ENCODE results near the gene ZNF778. TPM values are rescaled to one million over a fixed set of nuclear protein-coding genes. Genes with fewer than 3 reads are reported as not detected.

ZNF778 gene
- total RNA-seq, 4 donors from 2014 or later = 3.4 to 10.7 (median 6.5) TPM

DNA sequence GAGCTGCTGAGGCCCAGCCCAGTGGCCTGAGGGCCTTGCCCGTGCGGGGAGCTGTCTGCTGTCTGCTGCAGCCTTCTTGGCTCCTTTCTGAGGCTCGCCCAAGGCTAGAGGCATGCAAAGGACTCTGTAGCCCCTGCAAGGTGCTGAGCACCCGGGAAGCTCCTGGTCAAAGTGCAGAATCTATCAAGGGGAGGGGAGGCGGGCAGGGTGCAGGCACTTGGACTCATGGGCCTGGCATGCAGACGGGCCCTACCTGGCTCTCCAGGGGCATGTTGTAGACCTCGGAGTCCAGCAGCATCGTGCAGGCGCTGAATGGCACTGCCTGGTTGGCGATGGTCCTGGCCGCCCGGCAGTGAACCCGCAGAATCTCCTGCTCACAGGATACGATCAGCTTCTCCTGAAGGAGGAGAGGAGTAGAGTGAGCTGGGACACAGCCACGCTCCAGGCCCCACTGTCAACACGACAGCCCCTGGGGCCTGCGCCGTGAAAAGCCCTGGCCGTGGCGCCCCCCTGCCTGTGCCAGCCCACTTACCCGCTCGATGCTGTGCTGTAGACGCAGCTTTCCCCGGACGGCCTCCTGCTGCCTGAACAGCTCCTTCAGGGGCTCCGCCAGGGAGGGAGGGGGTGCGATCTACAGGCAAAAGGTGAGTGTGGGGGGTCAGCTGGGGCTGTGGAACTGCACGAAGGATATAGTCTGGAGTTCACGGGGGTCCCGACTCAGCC, 57.2 kb downstream of the ZNF778 start:
- WGBS, 2 donors = 95 to 97% methylated on average over 5 to 21 of the region's 30 CpGs
- Histone ChIP-seq H3K4me1 (no peaks in the 10 kb centered on the region), H3K27ac (no peak overlapping the region), H3K4me3 (no peak overlapping the region), H3K36me3 (peaks cover 49 to 98% (median 52%) of the 10 kb centered on the region in 3 donors), H3K9me3 (no peaks in the 10 kb centered on the region), H3K27me3 (no peaks in the 10 kb centered on the region)
- DNase-seq = no peak
- no peak for TF ChIP-seq POLR2A (IDR thresholded peaks at IDR 0.05)
- TF ChIP-seq, protein P1, sequence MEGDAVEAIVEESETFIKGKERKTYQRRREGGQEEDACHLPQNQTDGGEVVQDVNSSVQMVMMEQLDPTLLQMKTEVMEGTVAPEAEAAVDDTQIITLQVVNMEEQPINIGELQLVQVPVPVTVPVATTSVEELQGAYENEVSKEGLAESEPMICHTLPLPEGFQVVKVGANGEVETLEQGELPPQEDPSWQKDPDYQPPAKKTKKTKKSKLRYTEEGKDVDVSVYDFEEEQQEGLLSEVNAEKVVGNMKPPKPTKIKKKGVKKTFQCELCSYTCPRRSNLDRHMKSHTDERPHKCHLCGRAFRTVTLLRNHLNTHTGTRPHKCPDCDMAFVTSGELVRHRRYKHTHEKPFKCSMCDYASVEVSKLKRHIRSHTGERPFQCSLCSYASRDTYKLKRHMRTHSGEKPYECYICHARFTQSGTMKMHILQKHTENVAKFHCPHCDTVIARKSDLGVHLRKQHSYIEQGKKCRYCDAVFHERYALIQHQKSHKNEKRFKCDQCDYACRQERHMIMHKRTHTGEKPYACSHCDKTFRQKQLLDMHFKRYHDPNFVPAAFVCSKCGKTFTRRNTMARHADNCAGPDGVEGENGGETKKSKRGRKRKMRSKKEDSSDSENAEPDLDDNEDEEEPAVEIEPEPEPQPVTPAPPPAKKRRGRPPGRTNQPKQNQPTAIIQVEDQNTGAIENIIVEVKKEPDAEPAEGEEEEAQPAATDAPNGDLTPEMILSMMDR (IDR thresholded peaks at IDR 0.05) = no peak
- intact Hi-C loops (cut with DNase I) = no loop called here

DNA sequence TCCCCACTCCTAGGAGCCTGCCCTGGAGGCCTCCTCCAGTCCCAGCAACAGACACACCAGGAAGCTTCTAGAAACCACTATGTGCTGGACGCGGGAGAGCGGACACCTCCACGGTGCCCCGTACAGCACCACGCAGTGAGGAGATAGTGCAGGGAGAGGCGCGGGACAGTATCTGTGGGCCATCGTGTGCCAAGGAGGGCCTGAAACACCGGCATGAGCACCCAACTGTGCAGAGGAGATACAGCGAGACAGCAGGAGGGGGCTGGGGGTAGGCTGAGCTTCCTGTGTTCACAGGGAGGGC, 57.7 kb downstream of the ZNF778 start:
- intact Hi-C loops (cut with DNase I) = no loop called here
- no peak for TF ChIP-seq POLR2A (IDR thresholded peaks at IDR 0.05)
- TF ChIP-seq, protein P1 (IDR thresholded peaks at IDR 0.05) = no peak
- Histone ChIP-seq H3K4me3 (no peak overlapping the region), H3K36me3 (peaks cover 49 to 98% (median 52%) of the 10 kb centered on the region in 3 donors), H3K27ac (no peak overlapping the region), H3K4me1 (no peaks in the 10 kb centered on the region), H3K27me3 (no peaks in the 10 kb centered on the region), H3K9me3 (no peaks in the 10 kb centered on the region)
- DNase-seq = no peak
- 92% methylated on average over 9 of the region's 11 CpGs; no CpG with 5 or more reads in 1 of the 2 donors for WGBS, 2 donors

DNA sequence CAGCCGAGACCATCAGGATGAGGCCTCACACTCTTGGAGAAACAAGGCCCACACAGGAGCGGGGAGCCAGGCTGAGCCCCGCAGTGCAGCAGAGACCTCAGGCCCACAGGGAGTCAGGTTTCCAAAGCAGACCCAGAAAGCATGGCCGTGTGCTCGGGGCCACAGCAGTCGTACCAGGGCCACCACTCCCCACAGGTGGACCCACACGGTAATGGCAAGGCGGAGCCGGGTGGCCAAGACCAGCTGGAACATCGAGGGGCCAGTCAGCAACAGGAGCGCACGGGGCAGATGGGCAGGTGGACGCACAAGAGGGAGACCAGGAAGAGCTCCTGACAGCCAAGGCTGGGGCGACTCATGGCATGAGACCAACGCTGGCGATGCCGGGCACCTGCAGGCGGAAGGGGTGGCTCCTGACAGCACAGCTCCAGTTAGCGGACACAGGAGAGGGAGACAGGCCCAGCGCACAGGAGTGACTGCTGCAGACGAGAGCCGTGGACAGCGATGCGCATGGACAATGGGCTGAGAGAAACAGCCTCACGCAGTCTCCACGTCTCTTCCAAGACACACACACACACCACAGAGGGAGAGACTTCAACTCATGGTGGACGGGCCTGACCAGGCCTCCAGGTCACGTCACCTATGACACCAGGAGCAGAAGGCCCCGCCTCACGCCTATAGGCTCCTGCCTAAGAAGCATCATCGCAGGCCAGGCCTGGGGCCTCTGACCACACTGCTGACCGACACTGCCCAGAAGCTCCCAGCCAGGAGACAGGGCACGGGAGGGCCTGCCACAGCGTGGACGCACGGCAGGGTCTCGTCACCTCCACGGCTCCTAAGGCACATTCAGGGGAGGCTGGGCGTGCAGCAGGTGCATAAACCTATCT, 58.6 kb downstream of the ZNF778 start:
- H3K4me1 ChIP-seq = no peaks in the 10 kb centered on the region
- DNase-seq = no peak
- no peaks in the 10 kb centered on the region for H3K27me3 ChIP-seq
- TF ChIP-seq, protein P1 (IDR thresholded peaks at IDR 0.05) = no peak
- no peak for TF ChIP-seq POLR2A (IDR thresholded peaks at IDR 0.05)
- H3K4me3 ChIP-seq = no peak overlapping the region
- intact Hi-C loops (cut with DNase I) = no loop called here
- no peaks in the 10 kb centered on the region for H3K9me3 ChIP-seq
- no peak overlapping the region for H3K27ac ChIP-seq
- H3K36me3 ChIP-seq = peaks cover 49 to 98% (median 53%) of the 10 kb centered on the region in 3 donors
- 92 to 93% methylated on average over 27 to 31 of the region's 39 CpGs for WGBS, 2 donors

DNA sequence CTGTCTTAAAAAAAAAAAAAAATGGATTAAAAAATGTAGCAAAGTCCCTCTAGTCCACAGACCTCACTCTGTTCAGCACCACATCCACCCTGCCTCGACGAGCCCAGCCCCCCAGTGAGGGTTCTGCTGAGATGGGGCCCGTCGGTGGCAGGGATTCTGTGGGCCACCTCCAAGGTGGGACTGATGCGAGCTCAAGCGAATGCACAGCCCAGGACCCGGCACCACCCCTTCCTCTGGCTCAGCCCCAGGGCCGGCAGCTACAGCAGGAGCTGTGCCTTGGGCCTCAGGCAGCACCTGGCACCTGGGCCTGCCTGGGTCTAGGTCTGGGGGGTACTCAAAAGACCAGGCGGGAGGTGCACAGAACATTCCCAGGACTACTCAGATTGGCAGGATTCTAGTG, 59.5 kb downstream of the ZNF778 start:
- DNase-seq = no peak

More for the DNA sequence above, 59.5 kb downstream of the ZNF778 start:
- TF ChIP-seq, protein P1 (IDR thresholded peaks at IDR 0.05) = no peak
- no peak for TF ChIP-seq POLR2A (IDR thresholded peaks at IDR 0.05)
- no peak overlapping the region for H3K4me3 ChIP-seq
- WGBS, 2 donors = 88 to 100% methylated on average over 2 to 9 of the region's 9 CpGs
- intact Hi-C loops (cut with DNase I) = no loop called here
- H3K36me3 ChIP-seq = peaks cover 53 to 98% (median 54%) of the 10 kb centered on the region in 3 donors
- no peaks in the 10 kb centered on the region for H3K27me3 ChIP-seq
- no peaks in the 10 kb centered on the region for H3K9me3 ChIP-seq
- H3K27ac ChIP-seq = no peak overlapping the region
- H3K4me1 ChIP-seq = no peaks in the 10 kb centered on the region
